GM18502 (cell line): ENCODE measurements around the gene CRYBA2.

Experiments
- ATAC-seq: cut with Tn5 transposase; IDR thresholded peaks from one replicate; pipeline ENCODE4 v1.9.1; 2021; ENCODE audit warnings: mild to moderate bottlenecking; ENCODE audit not compliant: unreplicated experiment, poor library complexity

Gene CRYBA2

GRCh38 chr2:218984239-218985020 is 8.8 kb downstream of the CRYBA2 start:
- no peak for ATAC-seq

- ATAC-seq = no peak
These were observed 9.3 kb downstream of the CRYBA2 start for GRCh38 chr2:218983934-218984238.

GRCh38 chr2:218983263-218983933 is 9.8 kb downstream of the CRYBA2 start:
- no peak for ATAC-seq

- no peak for ATAC-seq
These were observed 10.5 kb downstream of the CRYBA2 start for GRCh38 chr2:218982586-218983262.

GRCh38 chr2:218981881-218982585 is 11.2 kb downstream of the CRYBA2 start:
- no peak for ATAC-seq

GRCh38 chr2:218981390-218981880 is 11.8 kb downstream of the CRYBA2 start:
- no peak for ATAC-seq

GRCh38 chr2:218980735-218981389 is 12.4 kb downstream of the CRYBA2 start:
- ATAC-seq = no peak

GRCh38 chr2:218979846-218980734 is 13.1 kb downstream of the CRYBA2 start:
- ATAC-seq = peak; percentile 94

- ATAC-seq = no peak
These were observed 18.0 kb downstream of the CRYBA2 start for GRCh38 chr2:218975060-218975777.

- ATAC-seq = no peak
These were observed 22.3 kb downstream of the CRYBA2 start for GRCh38 chr2:218970894-218971293.

GRCh38 chr2:218964041-218964771 is 29.0 kb downstream of the CRYBA2 start:
- no peak for ATAC-seq

- ATAC-seq = no peak
These were observed 29.6 kb downstream of the CRYBA2 start for GRCh38 chr2:218963601-218964000.

- no peak for ATAC-seq
These were observed 30.2 kb downstream of the CRYBA2 start for GRCh38 chr2:218962859-218963492.

- ATAC-seq = no peak
These were observed 31.3 kb downstream of the CRYBA2 start for GRCh38 chr2:218961651-218962570.

- no peak for ATAC-seq
These were observed 32.0 kb downstream of the CRYBA2 start for GRCh38 chr2:218961229-218961628.
